Transverse colon (tissue), 4 donors: ENCODE measurements around the gene SPCS3. TPM values are rescaled to one million over a fixed set of nuclear protein-coding genes. Genes with fewer than 3 reads are reported as not detected.
"Not testable (repeated sequence)": the region's sequence is repeated elsewhere in the genome, so short reads cannot be mapped to it uniquely, and the experiment has no call there.

Experiments used
- DNase-seq: peaks from one replicate; pipeline ENCODE4 v3.0.0-alpha.2; 2019
- H3K27ac ChIP-seq, 4 donors: fragments of 200-600 bp; sonication (generic); 2 replicates each; pipeline ENCODE4 v1.5.1; 2016 to 2018; ENCODE audit warnings: inconsistent platforms in 4 of 4
- H3K27me3 ChIP-seq: fragments of 200-600 bp; sonication (generic); 2 replicates; pipeline ENCODE4 v1.5.1; 2017; ENCODE audit warnings: inconsistent platforms
- H3K36me3 ChIP-seq, 4 donors: fragments of 200-600 bp; sonication (generic); 2 replicates each; pipeline ENCODE4 v1.5.1; 2017 to 2019; ENCODE audit warnings: inconsistent platforms in 4 of 4
- H3K4me1 ChIP-seq, 4 donors: fragments of 200-600 bp; sonication (generic); 2 replicates each; pipeline ENCODE4 v1.5.1; 2017 to 2020; ENCODE audit warnings: inconsistent platforms in 4 of 4
- H3K4me3 ChIP-seq, 4 donors: fragments of 200-600 bp; sonication (generic); 1 replicate in 1 of 4; 2 replicates in 3 of 4; pipeline versions ENCODE4 v1.5.1 to v1.6.1; 2017 to 2019; ENCODE audit warnings: inconsistent platforms in 4 of 4
- H3K9me3 ChIP-seq, 2 donors: fragments of 200-600 bp; sonication (generic); 2 replicates each; pipeline ENCODE4 v1.5.1; 2017 to 2019; ENCODE audit warnings: inconsistent platforms in 2 of 2
- CTCF ChIP-seq, 5 experiments: fragments of 200-600 bp in 3 of 5; fragments of 450-650 bp in 2 of 5; sonication (generic) in 3 of 5; IDR thresholded peaks; 1 replicate in 2 of 5; 2 replicates in 3 of 5; pipeline ENCODE4 v1.5.1; 2016 to 2017; ENCODE audit warnings: antibody characterized with exemption in 5 of 5, inconsistent platforms in 3 of 5, mild to moderate bottlenecking in 2 of 5, moderate library complexity in 1 of 5
- EP300 ChIP-seq: sonication (generic); formaldehyde crosslinking; IDR thresholded peaks from one replicate; pipeline ENCODE4 v1.6.1; 2017; ENCODE audit warnings: antibody characterized with exemption, low read depth
- POLR2A ChIP-seq: fragments of 450-650 bp; IDR thresholded peaks from one replicate; pipeline ENCODE4 v1.6.1; 2016; ENCODE audit warnings: antibody characterized with exemption, mild to moderate bottlenecking, moderate library complexity
- POLR2AphosphoS5 ChIP-seq, 3 donors: sonication (generic); formaldehyde crosslinking; IDR thresholded peaks; one replicate each; pipeline ENCODE4 v1.6.1; 2016; ENCODE audit warnings: antibody characterized with exemption in 3 of 3
- WGBS, 2 donors: methylation state at CpG; one replicate each; pipeline ENCODE4 v1.1.5; 2018; ENCODE audit warnings: low coverage in 1 of 2; 5-methylcytosine and 5-hydroxymethylcytosine counted together
- in situ Hi-C, 4 donors: fragments of 200-750 bp; cut with MboI; loops; one replicate each; pipeline versions ENCODE4 v1.15.0 to v1.15.1; 2017; ENCODE audit warnings: low sequenced_read_pairs in 3 of 4, low pct_ligation_motif_present in 1 of 4, low pct_unique_long_range_greater_than_20kb in 1 of 4
- intact Hi-C: fragments of 100-400 bp; cut with DNase I; formaldehyde crosslinking; loops from one replicate; pipeline ENCODE4 v1.15.1; 2023; ENCODE audit warnings: low total_unique reads
- total RNA-seq, 4 donors: library from RNA; depleted of rRNA; stranded (reverse); fragments of >200 nt; gene quantifications; one replicate each; pipeline ENCODE4 v1.1.0, GENCODE V29; 2016

SPCS3 gene
- total RNA-seq, 4 donors from 2014 or later, result 23.2 to 77.8 (median 33.8) TPM

- in situ Hi-C loops, result no loop called here
- H3K27me3 ChIP-seq, result no peaks in the 10 kb centered on the region
- H3K36me3 ChIP-seq, result no peaks in the 10 kb centered on the region
- H3K4me3 ChIP-seq, result no peak overlapping the region
- TF ChIP-seq EP300, result no peak
- no peak for TF ChIP-seq POLR2A
- TF ChIP-seq POLR2AphosphoS5 (IDR thresholded peaks at IDR 0.05), result no peak
- TF ChIP-seq CTCF (IDR thresholded peaks at IDR 0.05), result no peak
- 89 to 100% methylated on average over 2 to 3 of the region's 3 CpGs for WGBS, 2 donors
- H3K4me1 ChIP-seq, result peaks cover 0 to 3% (median 0%) of the 10 kb centered on the region in 4 donors
- no peaks in the 10 kb centered on the region for H3K9me3 ChIP-seq
- no peak for DNase-seq
- no peak overlapping the region for H3K27ac ChIP-seq
- intact Hi-C loops, result no loop called here
Measured at GRCh38 chr4:176290520-176290919, 29.2 kb upstream of the SPCS3 start.

- in situ Hi-C loops, result no loop called here
- H3K4me1 ChIP-seq, result no peaks in the 10 kb centered on the region
- H3K27ac ChIP-seq, result no peak overlapping the region
- no peak for DNase-seq
- TF ChIP-seq POLR2A (no peak), EP300 (no peak), POLR2AphosphoS5 (IDR thresholded peaks at IDR 0.05) (no peak), CTCF (IDR thresholded peaks at IDR 0.05) (no peak)
- 68 to 92% methylated on average over 3 of the region's 3 CpGs for whole genome bisulfite sequencing, 2 donors
- H3K9me3 ChIP-seq, result no peaks in the 10 kb centered on the region
- H3K36me3 ChIP-seq, result no peaks in the 10 kb centered on the region
- H3K27me3 ChIP-seq, result no peaks in the 10 kb centered on the region
- intact Hi-C loops, result no loop called here
- no peak overlapping the region for H3K4me3 ChIP-seq
Measured at GRCh38 chr4:176291748-176292147, 28.0 kb upstream of the SPCS3 start.

- in situ Hi-C loops (no loop called here), intact Hi-C loops (no loop called here)
Measured at GRCh38 chr4:176292920-176293319, 26.8 kb upstream of the SPCS3 start.

DNA sequence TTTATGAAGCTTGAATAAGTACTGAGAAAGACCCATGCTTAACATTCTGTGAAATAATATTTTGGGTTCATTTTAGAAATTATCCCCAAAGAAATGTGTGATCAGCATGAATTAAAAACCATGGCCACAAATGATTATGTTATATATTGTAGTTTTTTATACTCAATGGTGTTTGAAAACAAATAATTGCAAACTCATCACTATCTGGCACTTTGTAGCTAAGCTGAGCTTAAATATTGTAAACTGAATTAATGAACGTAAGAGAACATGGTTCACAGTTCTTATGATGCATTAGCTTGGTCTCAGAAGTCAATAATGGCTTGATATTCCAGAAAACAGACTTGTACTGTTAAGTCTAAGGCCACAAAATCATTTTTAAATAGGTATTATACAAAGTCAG lies 26.1 kb upstream of the SPCS3 start:
- DNase-seq, result no peak
- in situ Hi-C loops, result no loop called here

More at GRCh38 chr4:176292920-176293319, 26.8 kb upstream of the SPCS3 start:
- WGBS, 2 donors, result 60 to 78% methylated on average over 1 of the region's 1 CpG
- H3K27ac ChIP-seq, result no peak overlapping the region
- H3K4me3 ChIP-seq, result no peak overlapping the region
- TF ChIP-seq EP300, result no peak
- TF ChIP-seq POLR2AphosphoS5 (IDR thresholded peaks at IDR 0.05), result no peak
- TF ChIP-seq CTCF (IDR thresholded peaks at IDR 0.05), result no peak
- no peak for TF ChIP-seq POLR2A
- H3K9me3 ChIP-seq, result no peaks in the 10 kb centered on the region
- DNase-seq, result no peak
- no peaks in the 10 kb centered on the region for H3K36me3 ChIP-seq
- no peaks in the 10 kb centered on the region for H3K27me3 ChIP-seq
- H3K4me1 ChIP-seq, result no peaks in the 10 kb centered on the region

GRCh38 chr4:176295907-176296306 lies 23.9 kb upstream of the SPCS3 start:
- in situ Hi-C loops, H3K9me3 ChIP-seq, H3K27me3 ChIP-seq, H3K36me3 ChIP-seq, H3K4me1 ChIP-seq, intact Hi-C loops, DNase-seq, H3K4me3 ChIP-seq, H3K27ac ChIP-seq: not testable (repeated sequence)
- WGBS, 2 donors, result 47 to 64% methylated on average over 5 of the region's 5 CpGs

More for the DNA sequence above, 26.1 kb upstream of the SPCS3 start:
- Histone ChIP-seq H3K4me1 (no peaks in the 10 kb centered on the region), H3K9me3 (no peaks in the 10 kb centered on the region), H3K36me3 (no peaks in the 10 kb centered on the region), H3K27ac (no peak overlapping the region), H3K27me3 (no peaks in the 10 kb centered on the region), H3K4me3 (no peak overlapping the region)
- 79 to 82% methylated on average over 1 of the region's 1 CpG for WGBS, 2 donors
- TF ChIP-seq POLR2A (no peak), POLR2AphosphoS5 (IDR thresholded peaks at IDR 0.05) (no peak), CTCF (IDR thresholded peaks at IDR 0.05) (no peak), EP300 (no peak)
- intact Hi-C loops, result no loop called here
